Endometrial microvascular endothelial cells (primary cell): ENCODE data around the gene CCDC192. TPM values are rescaled to one million over a fixed set of nuclear protein-coding genes. Genes with fewer than 3 reads are reported as not detected.

ENCODE experiments used
- in situ Hi-C: cut with HindIII; loops from 2 replicates; pipeline ENCODE4 v1.10.0; 2017; ENCODE audit warnings: low sequenced_read_pairs, low pct_unique_long_range_greater_than_20kb; ENCODE audit errors: inconsistent ontology term
- total RNA-seq: library from RNA; depleted of rRNA; stranded (reverse); fragments of >200 nt; gene quantifications from one replicate; pipeline ENCODE4 v1.2.3, GENCODE V29; 2015; ENCODE audit errors: inconsistent ontology term

CCDC192 gene
- total RNA-seq, 1 donor from 2014 or later, result not detected

DNA sequence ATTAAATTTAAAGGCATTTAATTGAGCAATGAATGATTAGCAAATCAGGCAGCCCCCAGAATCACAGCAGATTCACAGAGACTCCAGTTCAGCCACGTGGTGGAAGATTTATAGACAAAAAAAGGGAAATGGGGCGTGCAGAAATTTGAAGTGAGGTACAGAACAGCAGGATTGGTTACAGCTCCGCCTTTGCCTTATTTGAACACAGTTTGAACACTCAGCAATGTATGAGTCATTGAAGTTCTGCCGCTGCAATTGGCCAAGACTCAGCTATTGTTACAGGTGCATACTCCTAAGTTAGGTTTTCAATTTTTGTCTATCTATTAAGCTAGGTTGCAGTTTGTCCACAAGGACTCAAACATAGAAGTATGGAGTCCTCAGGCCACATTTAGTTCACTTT is 222.7 kb downstream of the CCDC192 start:
- in situ Hi-C loops, result no loop called here

DNA sequence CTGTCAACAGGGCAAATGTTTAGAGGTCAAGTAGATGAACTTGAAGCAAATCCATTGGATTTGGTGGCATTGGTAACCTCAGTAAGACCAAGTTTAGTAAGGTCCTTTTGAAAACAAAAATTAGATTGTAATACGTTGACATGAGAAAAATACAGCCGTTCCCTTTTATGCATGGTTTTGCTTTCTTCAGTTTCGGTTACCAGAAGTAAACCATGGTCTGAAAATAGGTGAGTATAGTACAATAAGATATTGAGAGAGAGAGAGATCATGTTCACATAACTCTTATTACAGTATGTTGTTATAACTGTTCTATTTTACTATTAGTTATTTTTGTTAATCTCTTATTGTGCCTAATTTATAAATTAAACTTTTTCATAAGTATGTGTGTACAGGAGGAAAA is 223.8 kb downstream of the CCDC192 start:
- in situ Hi-C loops, result no loop called here

DNA sequence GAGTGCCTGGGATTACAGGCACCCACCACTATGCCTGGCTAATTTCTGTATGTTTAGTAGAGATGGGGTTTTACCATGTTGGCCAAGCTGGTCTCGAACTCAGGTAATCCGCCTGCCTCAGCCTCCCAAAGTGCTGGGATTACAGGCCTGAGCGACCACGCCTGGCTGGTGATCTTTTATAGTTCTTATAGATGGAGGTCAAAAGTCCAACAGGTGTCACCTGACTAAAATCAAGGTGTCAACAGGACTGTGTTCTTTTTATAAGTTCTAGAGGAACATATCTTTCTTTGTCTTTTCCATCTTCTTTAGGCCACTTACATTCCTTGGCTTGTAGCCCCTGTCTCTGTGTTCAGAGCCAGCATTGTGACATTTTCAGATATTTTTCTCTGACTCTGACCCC is 224.9 kb downstream of the CCDC192 start:
- in situ Hi-C loops, result no loop called here

DNA sequence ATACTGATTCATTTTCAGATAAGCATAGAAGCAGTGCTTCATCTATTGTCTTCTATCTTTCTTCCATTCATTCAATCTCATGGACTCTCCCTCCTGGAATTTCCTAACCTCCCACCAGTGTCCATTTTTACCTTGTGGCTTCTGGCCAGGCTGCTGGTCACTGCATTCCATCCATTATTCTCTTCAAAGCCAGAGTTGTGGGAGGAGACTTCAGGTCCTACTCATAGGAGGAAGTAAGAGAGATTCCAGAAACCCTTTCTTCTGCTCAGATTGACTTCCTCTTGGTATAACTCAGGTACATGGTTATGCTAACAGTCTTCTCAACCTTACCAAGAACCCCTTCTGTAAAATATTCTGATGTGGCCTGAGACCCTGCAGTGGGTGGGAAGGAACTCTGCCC is 227.1 kb downstream of the CCDC192 start:
- in situ Hi-C loops, result no loop called here

DNA sequence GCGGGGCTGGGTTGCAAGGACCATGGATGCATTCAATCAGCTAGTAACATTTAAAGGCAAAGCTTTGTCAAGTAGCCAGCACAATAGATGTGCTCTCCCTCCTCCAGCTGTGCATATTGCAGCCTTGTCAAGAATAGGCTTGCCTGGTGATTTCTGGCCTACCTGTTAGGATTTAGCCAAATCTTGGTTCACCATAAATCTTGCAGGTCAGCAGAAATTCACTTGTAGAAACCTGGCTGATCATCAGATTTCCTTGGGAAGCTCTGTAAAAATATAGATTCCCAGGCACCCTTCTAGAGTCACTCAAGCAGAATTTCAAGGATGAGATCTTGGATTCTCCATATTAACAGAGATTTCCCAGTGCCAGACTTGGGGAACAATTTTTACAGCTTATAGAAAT is 228.2 kb downstream of the CCDC192 start:
- in situ Hi-C loops, result no loop called here

DNA sequence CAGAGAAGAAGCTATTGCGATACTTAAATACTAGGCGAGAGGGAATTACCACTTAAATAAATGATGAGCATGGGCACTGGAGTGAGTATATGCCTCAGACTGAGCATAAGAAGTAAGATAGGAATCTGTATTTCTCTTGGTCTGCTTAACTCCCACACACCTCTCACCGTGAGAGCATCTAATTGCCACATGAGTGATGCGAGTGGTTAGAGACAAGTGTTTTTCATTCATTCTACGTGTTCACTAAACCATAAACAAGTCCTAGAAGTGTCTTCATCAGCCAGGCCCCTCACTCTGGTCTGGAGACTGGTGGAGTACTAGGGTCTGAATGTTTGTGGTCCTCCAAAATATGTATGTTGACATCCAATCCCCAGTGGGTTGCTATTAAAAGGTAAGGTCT is 230.2 kb downstream of the CCDC192 start:
- in situ Hi-C loops, result no loop called here

DNA sequence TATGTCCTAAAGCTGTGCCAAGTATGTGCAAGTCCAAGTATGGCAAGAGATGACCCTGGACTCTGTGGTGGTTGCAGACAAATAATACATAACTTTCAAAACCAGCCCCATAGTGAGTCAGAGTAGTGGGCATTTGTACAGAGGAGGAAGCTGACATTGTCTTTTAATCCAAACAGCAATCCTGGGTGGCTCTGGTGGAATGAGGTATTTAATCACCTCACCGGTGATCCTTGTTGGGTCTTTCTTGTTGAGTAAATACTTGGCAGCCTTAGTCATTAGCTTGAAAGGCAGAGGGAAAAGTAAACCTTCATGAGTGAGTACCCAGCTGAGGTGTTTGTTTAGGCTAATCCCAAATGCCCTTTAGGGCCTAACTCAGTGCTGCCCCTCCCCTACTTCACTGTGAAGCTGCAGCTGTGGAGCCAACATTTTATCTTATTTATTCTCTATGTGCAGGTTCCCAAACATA is 231.6 kb downstream of the CCDC192 start:
- in situ Hi-C loops, result no loop called here

DNA sequence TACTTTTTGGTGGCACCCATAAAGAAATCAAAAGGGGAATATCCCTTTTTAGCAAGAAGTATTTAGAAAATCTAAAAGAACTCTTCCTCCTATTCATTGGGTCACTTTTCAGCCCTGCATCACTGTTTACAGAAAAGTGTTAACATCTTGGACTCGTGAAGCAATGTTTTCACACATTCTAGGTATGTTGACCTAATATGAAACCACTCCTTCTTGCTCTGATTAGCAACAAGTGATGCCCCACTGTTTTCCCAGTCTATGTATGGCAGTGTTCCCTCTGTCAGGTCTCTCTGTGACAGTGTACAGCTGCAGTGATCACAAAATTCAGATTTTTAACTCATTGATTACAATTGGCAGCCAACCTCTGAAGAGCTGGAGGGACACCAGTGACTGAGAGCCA is 232.2 kb downstream of the CCDC192 start:
- in situ Hi-C loops, result no loop called here

DNA sequence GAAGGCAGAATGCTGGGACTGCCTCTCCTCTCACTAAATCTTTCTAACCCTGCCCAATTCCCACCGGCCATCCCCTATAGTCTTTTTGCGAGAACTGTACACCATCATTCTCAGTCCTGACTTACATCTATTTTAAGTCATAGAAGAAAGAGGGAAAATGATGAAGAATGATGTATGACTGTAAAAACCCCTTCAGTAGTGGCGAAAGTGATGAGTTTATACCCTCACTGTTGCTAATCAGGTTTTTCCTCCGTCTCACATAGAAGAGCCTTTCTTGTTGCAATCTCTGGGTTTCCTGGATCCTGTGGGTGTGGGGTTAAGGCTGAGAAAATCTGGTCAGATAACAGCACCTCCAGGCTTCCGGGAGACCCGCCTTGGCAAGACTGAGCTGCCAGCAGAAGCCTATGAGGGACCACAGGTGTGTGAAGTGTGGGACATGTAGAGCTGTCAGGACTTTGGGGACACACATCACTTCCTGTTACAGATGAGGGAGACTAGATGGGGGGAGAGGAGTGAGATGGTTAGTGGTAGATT is 233.3 kb downstream of the CCDC192 start:
- in situ Hi-C loops, result no loop called here

DNA sequence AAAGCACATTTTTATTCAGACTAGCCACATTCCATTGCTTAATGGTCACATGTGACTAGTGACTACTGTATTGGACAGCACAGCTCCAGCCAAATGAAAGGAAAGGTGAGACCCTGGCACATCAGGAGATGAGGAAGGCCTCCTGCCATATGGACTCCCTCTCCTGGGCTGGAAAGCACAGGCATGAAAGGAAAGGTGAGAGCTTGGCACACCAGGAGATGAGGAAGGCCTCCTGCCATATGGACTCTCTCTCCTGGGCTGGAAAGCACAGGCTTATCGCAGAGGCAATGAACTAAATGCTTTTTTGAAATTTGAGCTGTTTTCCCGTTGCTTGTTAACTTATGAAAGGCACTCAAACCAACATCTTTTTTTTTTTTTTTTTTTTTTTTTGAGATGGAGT is 235.6 kb downstream of the CCDC192 start:
- in situ Hi-C loops, result no loop called here

DNA sequence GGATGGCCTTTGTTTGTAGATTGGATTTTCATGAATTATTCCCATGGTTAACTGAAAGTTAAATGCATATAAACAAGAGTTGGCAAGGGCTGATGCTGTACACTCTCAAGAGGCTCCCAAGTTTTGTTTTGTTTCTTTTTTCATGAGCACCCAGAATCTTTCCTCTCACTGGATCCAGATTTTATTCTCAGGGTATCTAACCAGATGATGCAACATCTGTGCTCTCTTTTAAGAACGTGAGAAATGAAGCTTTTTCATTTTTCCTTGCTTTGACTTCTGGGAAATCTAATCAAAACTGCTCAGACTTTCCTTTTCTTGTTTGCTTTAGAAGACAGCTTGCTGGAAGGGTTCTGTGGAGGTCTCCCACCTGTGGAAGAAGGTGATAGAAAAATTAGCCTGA is 237.7 kb downstream of the CCDC192 start:
- in situ Hi-C loops, result no loop called here

DNA sequence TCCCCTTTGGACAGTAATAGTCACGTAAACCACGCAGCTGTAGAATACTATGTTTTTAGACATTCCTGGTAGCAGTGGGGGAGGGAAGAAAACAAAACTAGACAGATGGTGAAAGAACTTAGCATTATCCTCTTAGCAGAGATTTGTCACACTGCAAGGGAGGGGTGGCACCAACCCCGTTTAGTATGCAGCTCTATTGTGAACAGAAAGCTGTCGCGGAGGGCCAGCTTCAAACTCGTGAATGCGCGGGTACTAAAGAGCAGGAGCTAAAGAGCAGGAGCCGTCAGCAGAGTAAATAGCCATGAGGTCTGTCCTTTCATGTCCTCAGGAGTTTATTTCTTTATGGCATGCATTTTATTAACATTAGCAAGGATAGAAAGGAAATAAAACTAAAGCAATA is 238.5 kb downstream of the CCDC192 start:
- in situ Hi-C loops, result no loop called here

DNA sequence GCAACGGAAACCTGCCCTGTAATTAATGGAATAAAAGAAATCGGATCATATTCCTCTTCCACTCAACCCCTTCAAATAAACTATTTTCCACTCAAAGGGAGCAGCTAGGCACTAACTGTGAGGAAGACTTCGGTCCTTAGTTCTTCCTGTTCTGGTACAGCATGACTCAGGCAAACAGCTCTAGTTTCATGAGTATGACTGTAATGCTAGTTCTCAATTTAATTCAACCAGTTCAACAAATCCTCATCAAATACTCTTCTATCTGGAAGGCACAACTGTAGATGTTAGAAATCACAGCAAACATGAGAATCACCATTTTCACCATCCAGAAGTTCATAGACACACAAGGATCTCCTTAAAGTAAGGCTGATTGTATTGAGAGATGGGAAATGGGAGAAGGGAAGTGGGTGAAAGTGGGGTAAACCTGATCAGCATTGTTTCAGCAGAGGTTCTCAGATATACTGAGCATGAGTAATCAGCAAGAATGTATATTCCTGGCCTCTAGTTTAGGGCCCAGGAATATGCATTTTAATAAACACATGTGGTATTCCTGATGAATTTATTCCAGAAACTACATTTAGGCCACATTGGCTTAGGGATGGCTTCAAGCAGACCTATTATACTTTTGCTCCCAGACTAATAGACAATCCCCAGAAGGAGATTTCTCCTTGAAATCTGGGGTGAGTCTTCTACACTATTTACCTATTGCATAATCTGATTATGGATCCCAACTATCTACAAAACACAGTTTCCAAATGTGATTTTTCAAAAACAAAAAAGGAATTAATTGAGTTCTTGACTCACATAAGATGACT is 239.3 kb downstream of the CCDC192 start:
- in situ Hi-C loops, result no loop called here

DNA sequence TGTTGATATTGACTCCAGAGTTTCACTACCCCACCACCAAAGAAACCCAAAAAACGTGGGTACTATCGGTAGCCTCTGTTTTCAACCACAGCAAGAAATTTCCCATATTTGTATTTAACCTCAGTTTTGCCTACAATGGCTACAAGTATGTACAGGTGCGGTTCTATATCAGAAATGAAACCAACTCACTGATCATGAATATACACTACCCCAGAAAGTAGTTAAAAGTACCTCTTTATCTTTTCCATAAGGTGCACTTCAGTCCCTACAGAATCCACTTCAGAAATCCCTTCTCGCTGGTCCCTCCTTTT is 239.8 kb downstream of the CCDC192 start:
- in situ Hi-C loops, result no loop called here

DNA sequence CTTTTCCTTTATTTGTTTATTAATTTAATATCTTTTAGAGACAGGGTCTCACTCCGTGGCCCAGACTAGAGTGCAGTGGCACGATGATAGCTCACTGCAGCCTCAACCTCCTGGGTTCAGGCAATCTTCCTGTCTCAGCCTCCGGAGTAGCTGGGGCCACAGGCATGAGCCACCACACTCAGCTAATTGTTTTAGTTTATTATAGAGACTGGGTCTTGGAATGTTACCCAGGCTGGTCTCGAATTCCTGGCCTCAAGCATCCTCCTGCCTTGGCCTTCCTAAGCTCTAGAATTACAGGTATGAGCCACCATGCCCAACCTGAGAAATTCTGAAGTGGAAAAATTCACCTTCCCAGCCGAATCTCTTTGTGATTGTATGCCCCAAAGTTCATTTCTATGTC is 240.9 kb downstream of the CCDC192 start:
- in situ Hi-C loops, result no loop called here

DNA sequence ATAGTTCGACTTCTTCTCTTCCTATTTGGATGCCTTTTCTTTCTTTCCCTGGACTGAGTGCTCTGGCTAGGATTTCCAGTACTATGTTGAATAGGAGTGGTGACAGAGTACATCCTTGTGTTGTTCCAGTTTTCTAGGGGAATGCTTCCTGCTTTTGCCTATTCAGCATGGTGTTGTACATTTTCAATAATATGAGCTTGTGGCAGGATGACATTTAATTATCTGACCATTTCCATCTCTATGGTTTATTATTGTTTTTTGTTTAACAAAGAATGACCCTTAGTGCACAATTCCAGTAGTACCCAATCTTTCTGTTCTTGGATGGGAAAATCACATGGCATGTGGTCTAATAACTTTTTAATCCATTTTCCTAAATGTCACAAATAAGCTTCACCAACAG is 244.8 kb downstream of the CCDC192 start:
- in situ Hi-C loops, result no loop called here

DNA sequence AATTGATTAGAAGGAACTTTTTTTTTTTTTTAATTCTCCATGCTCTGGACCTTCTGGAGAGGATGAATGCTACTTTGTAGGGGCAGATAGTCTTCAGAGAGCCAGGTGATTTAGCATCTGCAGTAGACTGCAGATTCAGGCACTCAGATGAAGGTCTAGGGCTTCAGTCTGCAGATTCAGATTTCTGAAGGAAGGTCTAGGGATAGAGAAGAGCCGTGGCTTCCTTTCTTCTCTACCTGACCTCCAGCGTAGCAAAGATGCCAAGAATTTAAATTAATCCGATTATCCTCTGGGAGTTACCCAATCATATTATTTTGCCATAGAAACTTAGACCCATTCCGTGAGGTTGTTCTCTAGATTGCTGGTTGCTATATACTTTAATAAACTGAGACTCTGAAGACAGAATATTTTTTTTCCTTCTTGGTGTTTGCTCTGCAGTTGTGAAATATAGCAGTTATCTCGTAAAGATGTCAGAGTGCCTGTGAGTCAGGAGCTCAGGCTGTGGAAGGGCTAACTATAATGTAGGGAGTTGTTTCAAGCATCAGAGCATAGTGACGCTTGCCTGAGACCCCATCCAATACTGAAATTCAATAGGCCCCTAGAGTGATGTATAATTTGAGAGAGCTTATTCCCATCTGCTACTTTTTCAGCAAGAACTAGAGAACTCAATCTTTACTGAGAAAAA is 247.7 kb downstream of the CCDC192 start:
- in situ Hi-C loops, result no loop called here

DNA sequence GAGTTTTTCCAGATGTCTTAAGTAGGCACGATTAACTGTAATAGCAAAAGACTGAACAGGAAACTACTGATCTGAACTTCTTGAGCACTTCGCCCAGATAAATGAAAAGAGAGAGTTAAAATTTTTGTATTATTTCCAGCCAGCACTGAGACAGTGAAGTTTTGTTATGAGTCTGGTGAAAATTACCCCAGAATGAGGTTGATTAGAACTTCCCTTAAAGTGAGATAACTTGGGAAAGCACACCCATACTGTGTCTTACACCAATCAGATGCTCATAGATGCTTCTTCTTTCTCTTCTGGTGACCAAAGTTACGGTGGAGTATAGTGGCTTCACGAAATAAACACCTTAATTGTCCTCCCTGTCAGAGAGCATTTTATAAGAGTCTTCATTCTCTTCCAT is 248.6 kb downstream of the CCDC192 start:
- in situ Hi-C loops, result no loop called here

DNA sequence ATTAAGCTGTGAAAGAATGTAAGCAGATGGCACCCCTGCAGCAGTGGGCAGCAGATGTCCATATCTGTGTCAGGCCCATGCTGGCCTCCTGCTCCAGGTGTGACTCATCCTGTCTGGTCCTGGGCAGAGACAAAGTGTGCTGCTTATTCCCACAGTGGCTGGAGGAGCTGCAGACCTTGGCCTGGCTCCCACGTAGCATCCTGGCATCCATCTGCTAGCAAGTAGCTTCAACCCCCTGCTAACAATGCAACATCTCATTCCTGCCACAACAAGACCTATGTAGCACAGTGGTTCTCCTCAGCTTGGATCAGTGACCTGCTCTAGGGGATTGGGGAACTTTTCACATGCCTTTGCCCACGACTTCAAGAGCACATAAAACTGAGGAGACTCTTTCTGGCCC is 254.0 kb downstream of the CCDC192 start:
- in situ Hi-C loops, result no loop called here

DNA sequence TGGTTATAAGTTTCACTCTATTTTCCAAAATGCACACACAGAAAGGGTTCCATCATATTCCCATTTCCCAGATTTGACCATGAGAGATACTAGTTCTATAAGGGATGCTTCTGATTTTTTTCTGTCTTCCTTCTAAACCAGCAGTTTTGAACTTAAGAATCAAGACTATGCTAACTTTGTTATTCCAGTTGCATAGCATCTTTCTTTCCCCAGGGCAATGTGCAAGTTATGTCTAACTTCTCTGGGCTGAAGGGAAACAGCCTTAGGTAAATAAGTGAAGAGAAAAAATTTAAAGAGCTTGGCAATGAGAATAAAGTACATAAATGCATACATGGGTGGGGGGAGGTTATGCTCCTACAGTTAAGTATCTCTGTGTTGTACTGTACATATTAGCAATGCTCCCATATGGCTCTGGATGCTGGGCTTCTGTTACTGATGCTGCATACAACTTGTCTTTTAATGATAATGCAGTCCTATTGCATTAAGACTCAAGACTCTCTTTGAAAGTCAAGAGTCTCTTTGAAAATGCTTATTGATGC is 254.6 kb downstream of the CCDC192 start:
- in situ Hi-C loops, result no loop called here
